ENCODE results near the gene CLEC4F. TPM values are rescaled to one million over a fixed set of nuclear protein-coding genes. Genes with fewer than 3 reads are reported as not detected.

CLEC4F gene
- polyA plus RNA-seq, 10 donors: 0.07 to 0.86 (median 0.19) TPM; not detected in 2

Other genes starting within 250 kb of the CLEC4F start
- 1 to 10 TPM; 2.4 to 7.3 (median 3.2) TPM for gene ADD2, start 52.4 kb downstream of the CLEC4F start, polyA plus RNA-seq (ENCODE audit: insufficient read length in 10 of 10)
- under 1 TPM in 1 of 10 donors, not detected in 9; 0.22 TPM for gene FIGLA, start 30.0 kb downstream of the CLEC4F start, polyA plus RNA-seq (ENCODE audit: insufficient read length in 10 of 10)
- gene CD207, start 15.2 kb upstream of the CLEC4F start, polyA plus RNA-seq (ENCODE audit: insufficient read length in 10 of 10): under 1 TPM in 7 of 10 donors, not detected in 3; 0.12 to 0.87 (median 0.28) TPM
- gene VAX2, start 80.0 kb upstream of the CLEC4F start, polyA plus RNA-seq (ENCODE audit: insufficient read length in 10 of 10): 1 to 10 TPM; 2.3 to 4.4 (median 3.8) TPM
- gene ATP6V1B1, start 115.3 kb upstream of the CLEC4F start, polyA plus RNA-seq (ENCODE audit: insufficient read length in 10 of 10): 1 to 10 TPM in 6 of 10 donors, under 1 TPM in 4; 0.56 to 3.1 (median 1.2) TPM
- 1 to 10 TPM in 8 of 10 donors, under 1 TPM in 2; 0.56 to 1.8 (median 1.2) TPM for gene ANKRD53, start 158.0 kb upstream of the CLEC4F start, polyA plus RNA-seq (ENCODE audit: insufficient read length in 10 of 10)
- 10 to 100 TPM; 34.6 to 51.4 (median 39.0) TPM for gene TEX261, start 174.3 kb upstream of the CLEC4F start, polyA plus RNA-seq (ENCODE audit: insufficient read length in 10 of 10)
- 10 to 100 TPM; 60.5 to 79.4 (median 68.8) TPM for gene NAGK, start 248.0 kb upstream of the CLEC4F start, polyA plus RNA-seq (ENCODE audit: insufficient read length in 10 of 10)